K562 (cell line): ENCODE measurements around the gene RBKS. TPM values are rescaled to one million over a fixed set of nuclear protein-coding genes. Genes with fewer than 3 reads are reported as not detected.

Experiments used
- CC2D1A ChIP-seq: fragments of 450-650 bp; IDR thresholded peaks from 2 replicates; pipeline ENCODE4 v1.6.1; 2017; ENCODE audit warnings: mild to moderate bottlenecking
- CREB1 ChIP-seq, 2 experiments: sonication (generic) in 1 of 2; formaldehyde crosslinking in 1 of 2; IDR thresholded peaks; 2 replicates each; pipeline versions ENCODE4 v1.6.1 to v1.8.0; 2012 to 2022; ENCODE audit warnings: inconsistent platforms in 1 of 2, mild to moderate bottlenecking in 1 of 2, missing genetic modification reagents in 1 of 2, moderate library complexity in 1 of 2
- IRF9 ChIP-seq: fragments of 450-650 bp; IDR thresholded peaks from 2 replicates; pipeline ENCODE4 v1.6.1; 2016; ENCODE audit warnings: missing biosample characterization, missing genetic modification characterization
- JUND ChIP-seq, 2 experiments: IDR thresholded peaks; 2 replicates in 1 of 2; 3 replicates in 1 of 2; pipeline ENCODE4 v1.6.1; 2011; ENCODE audit warnings: borderline replicate concordance in 2 of 2, low read depth in 2 of 2, low read length in 2 of 2, improper control_type of control experiment in 1 of 2, missing biosample characterization in 1 of 2, missing genetic modification characterization in 1 of 2, missing genetic modification reagents in 1 of 2
- LCOR ChIP-seq: sonication (generic); formaldehyde crosslinking; IDR thresholded peaks from 2 replicates; pipeline ENCODE4 v1.8.0; 2022; ENCODE audit warnings: mild to moderate bottlenecking, missing genetic modification reagents
- MAZ ChIP-seq, 2 experiments: fragments of 450-650 bp in 1 of 2; sonication (generic) in 1 of 2; formaldehyde crosslinking; IDR thresholded peaks in 1 of 2; conservative IDR thresholded peaks in 1 of 2; 2 replicates each; pipeline versions ENCODE4 v1.4.0 to v1.5.0; 2020; ENCODE audit warnings: mild to moderate bottlenecking in 1 of 2, missing genetic modification reagents in 1 of 2
- MED1 ChIP-seq: sonication (generic); formaldehyde crosslinking; IDR thresholded peaks from 2 replicates; pipeline ENCODE4 v1.8.1; 2023; ENCODE audit warnings: missing genetic modification reagents, borderline replicate concordance
- PKNOX1 ChIP-seq: fragments of 450-650 bp; IDR thresholded peaks from 2 replicates; pipeline ENCODE4 v1.6.1; 2016
- RBM25 ChIP-seq: fragments of 200-400 bp; formaldehyde crosslinking; IDR thresholded peaks from 2 replicates; pipeline ENCODE4 v1.6.1; 2018; ENCODE audit warnings: low read length, low read depth, moderate library complexity; ENCODE audit not compliant: severe bottlenecking
- REST ChIP-seq, 2 experiments: fragments of 450-650 bp; formaldehyde crosslinking in 1 of 2; IDR thresholded peaks; 2 replicates each; pipeline versions ENCODE4 v1.4.0 to v1.6.1; 2014 to 2020; ENCODE audit warnings: mild to moderate bottlenecking in 2 of 2, borderline replicate concordance in 1 of 2, low read depth in 1 of 2
- ZNF165 ChIP-seq: fragments of 250-450 bp; sonication (Bioruptor Pico); IDR thresholded peaks from 2 replicates; pipeline ENCODE4 v1.4.0; 2020; ENCODE audit warnings: borderline replicate concordance
- ZNF511 ChIP-seq: sonication (generic); formaldehyde crosslinking; IDR thresholded peaks from 2 replicates; pipeline ENCODE4 v1.8.0; 2022; ENCODE audit warnings: mild to moderate bottlenecking, missing genetic modification reagents
- ZNF778 ChIP-seq: fragments of 450-650 bp; formaldehyde crosslinking; IDR thresholded peaks from 2 replicates; pipeline ENCODE4 v1.4.0; 2020; ENCODE audit warnings: mild to moderate bottlenecking, moderate library complexity
- polyA plus RNA-seq, 8 experiments: library from polyadenylated mRNA; depleted of rRNA in 4 of 8; stranded (reverse) in 5 of 8; unstranded in 3 of 8; fragments of >200 nt; fragmentation: Nextera tagmentation in 2 of 8; fragmentation: Illumina TruSeq in 1 of 8; extraction: Ambion mirVana in 2 of 8; extraction: Trizol in 1 of 8; gene quantifications; 2 replicates each; pipeline versions ENCODE4 v1.2.1 to v1.2.3, GENCODE V29; 2011 to 2014; ENCODE audit warnings: inconsistent platforms in 1 of 8, missing spikeins in 1 of 8
- total RNA-seq, 7 experiments: library from RNA; depleted of rRNA in 6 of 7; stranded (reverse); fragments of >200 nt in 6 of 7; fragmentation: Illumina TruSeq in 2 of 7; extraction: Trizol in 2 of 7; gene quantifications; 2 replicates each; pipeline versions ENCODE4 v1.2.1 to v1.2.3, GENCODE V29; 2011 to 2021; ENCODE audit warnings: low replicate concordance in 1 of 7
- TF ChIP-seq, protein P1 (sequence below): fragments of 450-650 bp; formaldehyde crosslinking; IDR thresholded peaks from 2 replicates; pipeline ENCODE4 v1.4.0; 2020; ENCODE audit warnings: mild to moderate bottlenecking, moderate library complexity

RBKS gene
- total and polyA plus RNA-seq, 9 of the 15 experiments (the other 6 are each of a cell fraction or from before 2014, with no cell fraction given) = 0.06 to 0.39 (median 0.19) TPM

GRCh38 chr2:27754138-27754588, 136.0 kb downstream of the RBKS start (continued):
- TF ChIP-seq REST (IDR thresholded peaks at IDR 0.05; ENCODE audit: borderline replicate concordance) (peak; percentile 84), REST (CRISPR knock-in tag; IDR thresholded peaks at IDR 0.05; ENCODE audit: low read depth) (no peak), CREB1 (IDR thresholded peaks at IDR 0.05) (no peak), CREB1 (CRISPR knock-in tag; IDR thresholded peaks at IDR 0.05) (no peak), RBM25 (no peak), IRF9 (tag) (no peak), MAZ (CRISPR knock-in tag; conservative IDR thresholded peaks at IDR 0.05 in 1 of 2, IDR thresholded peaks at IDR 0.05 in 1 of 2) (peak in 1 of 2 experiments; percentile 56; a peak in 1 of 4 replicates), LCOR (CRISPR knock-in tag) (0 out of 2 replicates have a peak, but pooled peaks have one; percentile 45), ZNF165 (CRISPR knock-in tag) (no peak), MED1 (CRISPR knock-in tag) (no peak), ZNF511 (no peak), CC2D1A (0 out of 2 replicates have a peak, but pooled peaks have one; percentile 44), JUND (IDR thresholded peaks at IDR 0.05; ENCODE audit: borderline replicate concordance, low read depth, low read length) (0 out of 2 replicates have a peak, but pooled peaks have one; percentile 17), JUND (tag; IDR thresholded peaks at IDR 0.05; ENCODE audit: borderline replicate concordance, low read depth, low read length) (no peak), PKNOX1 (0 out of 2 replicates have a peak, but pooled peaks have one; percentile 19), ZNF778 (CRISPR knock-in tag) (no peak)
- TF ChIP-seq, protein P1, sequence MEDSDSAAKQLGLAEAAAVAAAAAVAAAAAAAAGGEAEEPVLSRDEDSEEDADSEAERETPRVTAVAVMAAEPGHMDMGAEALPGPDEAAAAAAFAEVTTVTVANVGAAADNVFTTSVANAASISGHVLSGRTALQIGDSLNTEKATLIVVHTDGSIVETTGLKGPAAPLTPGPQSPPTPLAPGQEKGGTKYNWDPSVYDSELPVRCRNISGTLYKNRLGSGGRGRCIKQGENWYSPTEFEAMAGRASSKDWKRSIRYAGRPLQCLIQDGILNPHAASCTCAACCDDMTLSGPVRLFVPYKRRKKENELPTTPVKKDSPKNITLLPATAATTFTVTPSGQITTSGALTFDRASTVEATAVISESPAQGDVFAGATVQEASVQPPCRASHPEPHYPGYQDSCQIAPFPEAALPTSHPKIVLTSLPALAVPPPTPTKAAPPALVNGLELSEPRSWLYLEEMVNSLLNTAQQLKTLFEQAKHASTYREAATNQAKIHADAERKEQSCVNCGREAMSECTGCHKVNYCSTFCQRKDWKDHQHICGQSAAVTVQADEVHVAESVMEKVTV (CRISPR knock-in tag) = peak; percentile 89
